GM19455 (cell line): ENCODE results near the gene RHOXF2.
"Not testable (repeated sequence)": the region's sequence is repeated elsewhere in the genome, so short reads cannot be mapped to it uniquely, and the experiment has no call there.

ENCODE experiments used
- ATAC-seq: cut with Tn5 transposase; IDR thresholded peaks from one replicate; pipeline ENCODE4 v1.9.1; 2021; ENCODE audit not compliant: unreplicated experiment

RHOXF2 gene

DNA sequence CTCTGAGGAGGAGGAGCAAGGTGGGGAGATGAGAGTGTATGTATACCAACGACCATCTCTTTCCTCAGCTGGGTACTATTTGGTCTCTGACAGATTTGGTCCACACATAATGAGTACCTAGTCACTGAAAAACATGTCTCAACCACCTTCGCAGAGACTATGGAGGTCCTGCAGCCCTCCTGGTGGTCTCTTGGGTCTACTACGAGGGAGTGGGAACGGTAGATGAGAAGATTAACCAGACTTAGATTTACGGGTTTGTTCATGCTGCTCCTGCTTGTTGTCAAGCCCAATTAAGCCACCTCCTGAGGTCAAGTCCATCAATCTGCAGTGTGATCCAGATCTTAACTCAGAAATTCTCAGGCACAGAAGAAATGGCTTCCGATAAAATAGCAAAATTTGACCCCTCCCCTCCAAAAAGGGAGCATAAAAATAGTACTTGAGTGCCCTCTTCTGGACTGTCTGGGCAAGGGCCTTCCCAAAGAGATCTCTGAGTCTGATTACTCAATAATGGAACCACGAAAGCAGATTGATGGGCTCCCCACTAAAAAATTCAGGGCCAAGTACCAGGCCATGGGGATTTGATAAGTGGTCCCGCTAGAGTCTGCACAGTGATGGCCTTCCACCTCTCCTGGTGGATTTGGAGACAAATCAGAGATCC is 38.3 kb downstream of the RHOXF2 start:
- ATAC-seq = not testable (repeated sequence)

DNA sequence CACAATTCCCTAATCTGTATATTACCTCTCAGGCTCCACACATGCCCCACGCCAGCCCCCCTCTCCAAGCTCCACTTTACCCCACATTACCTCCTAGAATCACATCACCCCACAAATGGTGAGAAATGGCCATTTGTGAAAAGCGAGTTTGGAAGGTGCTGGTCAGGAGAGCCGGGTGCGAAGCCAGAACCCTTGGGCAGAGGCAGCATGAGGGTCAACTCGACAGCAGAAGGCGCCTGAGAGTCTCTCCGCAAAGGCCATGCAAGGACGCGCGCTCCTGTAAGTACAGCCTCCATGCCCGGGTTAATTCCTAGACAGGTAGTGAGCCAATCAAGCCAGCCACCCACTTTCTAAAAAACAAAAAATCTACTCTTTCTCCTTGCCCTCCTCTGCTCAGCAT is 42.4 kb downstream of the RHOXF2 start:
- ATAC-seq = no peak

DNA sequence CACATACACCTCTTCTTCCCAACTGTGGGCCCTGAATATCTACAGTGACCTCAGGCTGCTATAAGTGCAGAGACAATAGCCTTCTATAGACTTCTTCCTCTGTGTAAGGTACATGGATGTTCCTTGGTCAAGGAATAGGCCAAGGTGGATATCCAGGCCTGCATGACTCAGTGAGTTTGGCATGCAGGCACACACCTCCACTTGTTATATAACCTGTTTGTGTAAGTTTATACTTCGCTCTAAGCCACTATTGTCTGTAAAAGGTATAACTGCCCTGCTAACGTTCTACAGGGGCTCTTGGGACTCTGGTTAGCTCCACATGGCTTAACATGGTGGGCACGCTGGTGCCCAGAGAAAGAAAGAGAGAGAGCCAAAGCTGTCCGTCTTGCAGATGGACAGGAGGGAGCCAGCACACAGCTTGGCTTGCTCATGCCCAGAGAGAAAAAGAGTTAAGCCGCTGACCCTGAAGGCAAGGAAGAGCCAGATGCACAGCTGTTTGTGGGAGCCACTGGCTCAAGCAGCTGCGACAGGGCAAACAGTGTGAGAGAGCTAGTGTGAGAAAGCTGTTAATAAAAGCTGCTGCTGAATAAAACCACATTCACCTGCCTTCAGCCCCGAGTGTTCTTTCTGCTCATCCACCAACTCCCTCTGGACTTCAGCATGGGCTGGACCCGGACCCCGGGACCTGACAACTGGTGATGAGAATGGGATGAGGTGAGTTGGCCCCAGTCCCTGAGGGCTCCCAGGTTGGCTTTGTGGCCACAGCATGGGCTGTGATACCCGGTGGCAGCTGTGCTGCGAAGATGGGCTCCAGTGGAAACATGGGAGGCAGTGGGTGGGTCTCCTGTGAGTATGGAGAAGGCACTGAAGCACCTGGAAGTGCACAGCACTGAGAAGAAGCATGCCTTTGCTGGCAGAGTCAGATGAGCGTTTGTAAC is 47.7 kb downstream of the RHOXF2 start:
- no peak for ATAC-seq

DNA sequence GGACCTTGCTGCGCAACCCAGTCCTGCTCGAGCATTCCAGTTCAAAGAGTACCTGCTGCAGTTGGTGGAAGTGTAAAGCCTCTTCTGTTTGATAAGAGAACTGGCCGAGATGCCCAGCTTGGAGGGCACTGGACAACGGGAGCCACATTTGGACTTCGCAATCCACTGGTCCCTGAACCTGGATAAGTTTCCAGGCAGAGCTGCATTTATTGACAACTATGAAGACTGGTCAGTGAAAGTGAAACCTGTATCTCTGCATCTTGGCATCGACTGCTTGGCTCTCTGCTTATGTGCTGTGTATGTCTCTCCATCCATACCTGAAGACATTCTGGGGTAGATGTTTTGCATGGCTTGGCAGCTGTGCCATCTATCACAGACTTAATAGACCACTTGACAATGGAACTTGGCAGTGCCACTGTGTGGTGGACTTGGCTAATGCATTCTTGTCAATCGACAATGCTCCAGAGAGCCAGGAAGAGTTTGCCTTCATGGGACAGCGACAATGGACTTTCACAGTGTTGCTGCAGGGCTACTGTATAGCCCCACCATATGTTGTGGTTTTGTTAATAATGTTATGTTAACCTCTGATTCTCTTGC is 48.7 kb downstream of the RHOXF2 start:
- no peak for ATAC-seq

DNA sequence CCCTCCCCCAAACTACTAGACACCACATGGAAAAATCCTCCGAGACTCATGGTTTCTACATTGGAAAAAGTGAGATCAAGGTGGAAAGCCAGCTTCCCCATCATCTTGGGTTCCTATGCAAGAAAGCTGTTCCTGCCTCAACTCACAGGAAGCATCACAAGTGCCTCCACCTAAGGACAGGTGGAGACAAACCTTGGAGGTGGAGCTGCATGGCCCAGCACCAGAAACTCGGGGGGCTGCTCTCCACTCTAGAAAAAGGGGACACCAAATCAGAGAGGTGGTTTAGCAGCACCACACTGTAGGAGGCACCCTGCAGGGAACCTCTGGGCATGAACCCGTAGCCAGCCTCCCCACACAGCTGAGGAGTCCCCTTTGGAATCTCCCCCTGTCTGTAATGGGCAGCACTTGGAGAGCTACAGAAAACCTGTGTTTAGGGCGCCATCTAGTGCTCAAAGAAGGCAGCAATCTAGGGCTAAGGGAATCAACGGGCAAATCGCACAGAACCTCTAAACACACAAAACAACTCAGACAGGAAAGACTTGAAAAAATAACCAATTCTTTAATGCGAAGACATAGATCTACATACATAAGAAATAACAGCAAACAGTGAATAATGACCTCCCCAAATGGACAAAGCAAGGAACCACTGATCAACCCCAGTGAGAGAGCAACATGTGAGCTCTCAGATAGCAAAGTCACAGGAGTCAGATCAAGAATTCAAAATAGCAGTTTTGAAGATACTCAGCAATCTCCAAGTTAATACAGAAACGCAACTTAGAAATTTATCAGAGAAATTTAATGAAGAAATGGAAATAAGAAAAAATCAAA is 55.2 kb downstream of the RHOXF2 start:
- no peak for ATAC-seq
